K562 (cell line): ENCODE measurements around the gene COMMD9. TPM values are rescaled to one million over a fixed set of nuclear protein-coding genes. Genes with fewer than 3 reads are reported as not detected.

Experiments
- ATAC-seq: fragments of 200-7000 bp; cut with Tn5 transposase; 3 replicates; pipeline ENCODE4 v1.9.1; 2020; ENCODE audit warnings: moderate library complexity
- BruUV-seq: library from RNA; stranded (reverse); fragments of 400-500 nt; replicated peaks from 2 replicates; lab custom pipeline; 2021; lab: Mats Ljungman, UMichigan
- CTCF ChIA-PET: fragments of 300-600 bp; formaldehyde crosslinking; extraction: SDS; loops from one replicate; lab custom pipeline; 2021; ENCODE audit warnings: low intra/inter-chr PET ratio; lab: Yijun Ruan, JAX
- POLR2A ChIA-PET: fragments of 300-600, 350-650 bp; sonication (Branson Sonifier 250); formaldehyde crosslinking; extraction: SDS; loops from one replicate; lab custom pipeline; 2021; ENCODE audit warnings: antibody characterized with exemption, inconsistent platforms; lab: Yijun Ruan, JAX
- DNase-seq, 4 experiments: peaks; one replicate each; pipeline versions ENCODE4 v3.0.0 to v3.0.0-alpha.2; 2011 to 2018; ENCODE audit warnings: low spot score in 3 of 4, mixed read lengths in 3 of 4; ENCODE audit errors: extremely low read depth in 1 of 4
- FAIRE-seq: peaks from 2 replicates; lab custom pipeline; 2011; peaks lifted over from hg19 to GRCh38; lab: Jason Lieb, UNC
- H2AFZ ChIP-seq: 2 replicates; pipeline ENCODE4 v1.6.0; 2011; ENCODE audit warnings: low read depth, low read length, control low read depth, inconsistent platforms
- H3K27ac ChIP-seq: fragments of 200-600 bp; 3 replicates; pipeline ENCODE4 v1.8.0; 2011; ENCODE audit warnings: low read depth, mild to moderate bottlenecking, control low read depth, inconsistent platforms, low read length, moderate library complexity, mixed read lengths; ENCODE audit errors: extremely low read depth
- H3K27me3 ChIP-seq, 2 experiments: fragments of 300-600 bp in 1 of 2; 2 replicates in 1 of 2; 3 replicates in 1 of 2; pipeline versions ENCODE4 v1.6.0 to v1.8.0; 2011; ENCODE audit warnings: inconsistent platforms in 2 of 2, low read length in 2 of 2, mild to moderate bottlenecking in 1 of 2, mixed read lengths in 1 of 2, moderate library complexity in 1 of 2; ENCODE audit not compliant: control insufficient read depth in 2 of 2, insufficient read depth in 2 of 2
- H3K36me3 ChIP-seq: fragments of 300-600 bp; 3 replicates; pipeline ENCODE4 v1.8.0; 2011; ENCODE audit warnings: mild to moderate bottlenecking, low read length, inconsistent platforms; ENCODE audit not compliant: control insufficient read depth, insufficient read depth
- H3K4me1 ChIP-seq, 2 experiments: fragments of 200-600 bp in 1 of 2; replicated peaks in 1 of 2; 2 replicates in 1 of 2; 3 replicates in 1 of 2; pipeline versions ENCODE4 v1.5.1 to v1.8.0; 2011; ENCODE audit warnings: inconsistent platforms in 2 of 2, low read length in 2 of 2, mild to moderate bottlenecking in 1 of 2, mixed read lengths in 1 of 2, moderate library complexity in 1 of 2; ENCODE audit not compliant: control insufficient read depth in 2 of 2, insufficient read depth in 2 of 2
- H3K4me2 ChIP-seq: 2 replicates; pipeline ENCODE4 v1.6.1; 2011; ENCODE audit warnings: low read length, control low read depth, inconsistent platforms, mixed read lengths; ENCODE audit not compliant: insufficient read depth
- H3K4me3 ChIP-seq: fragments of 200-600 bp; sonication (generic), shearing (Covaris generic); 2 replicates; pipeline ENCODE4 v1.5.1; 2016; ENCODE audit warnings: control low read depth, inconsistent platforms
- H3K79me2 ChIP-seq: fragments of 200-600 bp; 3 replicates; pipeline ENCODE4 v1.8.0; 2011; ENCODE audit warnings: low read length, inconsistent platforms; ENCODE audit not compliant: control insufficient read depth, insufficient read depth
- H3K9ac ChIP-seq, 2 experiments: 2 replicates each; pipeline versions ENCODE4 v1.6.0 to v1.6.1; 2011; ENCODE audit warnings: low read depth in 2 of 2, low read length in 2 of 2, control low read depth in 1 of 2, inconsistent platforms in 1 of 2, mild to moderate bottlenecking in 1 of 2, mixed read lengths in 1 of 2; ENCODE audit not compliant: insufficient read depth in 1 of 2
- H3K9me1 ChIP-seq: one replicate; pipeline ENCODE4 v1.6.0; 2011; ENCODE audit warnings: inconsistent platforms, mild to moderate bottlenecking, low read length, moderate library complexity; ENCODE audit not compliant: control insufficient read depth, insufficient read depth
- H3K9me3 ChIP-seq: replicated peaks from 2 replicates; pipeline ENCODE4 v1.5.1; 2011; ENCODE audit warnings: low read depth, low read length, inconsistent platforms; ENCODE audit not compliant: control insufficient read depth, insufficient read depth
- H4K20me1 ChIP-seq: replicated peaks from 2 replicates; pipeline ENCODE4 v1.6.1; 2011; ENCODE audit warnings: low read length, inconsistent platforms, mixed read lengths; ENCODE audit not compliant: control insufficient read depth, insufficient read depth
- ZBTB33 ChIP-seq: sonication (generic); formaldehyde crosslinking; IDR thresholded peaks from 2 replicates; pipeline ENCODE4 v1.8.1; 2023; ENCODE audit warnings: mild to moderate bottlenecking, missing genetic modification reagents
- WGBS: fragments of 100-300 bp; shearing (Covaris generic); methylation state at CpG from one replicate; pipeline ENCODE4 v1.1.6; 2016; ENCODE audit warnings: low coverage, mixed read lengths; ENCODE audit not compliant: insufficient coverage; ENCODE audit errors: missing lambda C conversion rate; 5-methylcytosine and 5-hydroxymethylcytosine counted together
- in situ Hi-C: fragments of 300-500 bp; cut with MboI; formaldehyde crosslinking; loops from 4 replicates; pipeline ENCODE4 v1.15.0; 2018; ENCODE audit warnings: inconsistent platforms, mixed read lengths
- intact Hi-C: fragments of 100-400 bp; cut with micrococcal nuclease; formaldehyde crosslinking; loops from 2 replicates; pipeline ENCODE4 v1.14.2; 2022
- polyA plus RNA-seq, 8 experiments: library from polyadenylated mRNA; depleted of rRNA in 4 of 8; stranded (reverse) in 5 of 8; unstranded in 3 of 8; fragments of >200 nt; fragmentation: Nextera tagmentation in 2 of 8; fragmentation: Illumina TruSeq in 1 of 8; extraction: Ambion mirVana in 2 of 8; extraction: Trizol in 1 of 8; gene quantifications; 2 replicates each; pipeline versions ENCODE4 v1.2.1 to v1.2.3, GENCODE V29; 2011 to 2014; ENCODE audit warnings: inconsistent platforms in 1 of 8, missing spikeins in 1 of 8
- total RNA-seq, 7 experiments: library from RNA; depleted of rRNA in 6 of 7; stranded (reverse); fragments of >200 nt in 6 of 7; fragmentation: Illumina TruSeq in 2 of 7; extraction: Trizol in 2 of 7; gene quantifications; 2 replicates each; pipeline versions ENCODE4 v1.2.1 to v1.2.3, GENCODE V29; 2011 to 2021; ENCODE audit warnings: low replicate concordance in 1 of 7
- TF ChIP-seq, protein P1 (sequence below): sonication (generic); IDR thresholded peaks from 2 replicates; pipeline ENCODE4 v1.6.1; 2016
- TF ChIP-seq, protein P2 (sequence below): fragments of 450-650 bp; conservative IDR thresholded peaks from 2 replicates; pipeline ENCODE4 v1.6.1; 2016; ENCODE audit warnings: missing genetic modification characterization, low read depth, mild to moderate bottlenecking, missing compliant biosample characterization, moderate library complexity

Gene COMMD9
- total and polyA plus RNA-seq, 9 of the 15 experiments (the other 6 are each of a cell fraction or from before 2014, with no cell fraction given), result 27.3 to 121 (median 48.0) TPM

DNA sequence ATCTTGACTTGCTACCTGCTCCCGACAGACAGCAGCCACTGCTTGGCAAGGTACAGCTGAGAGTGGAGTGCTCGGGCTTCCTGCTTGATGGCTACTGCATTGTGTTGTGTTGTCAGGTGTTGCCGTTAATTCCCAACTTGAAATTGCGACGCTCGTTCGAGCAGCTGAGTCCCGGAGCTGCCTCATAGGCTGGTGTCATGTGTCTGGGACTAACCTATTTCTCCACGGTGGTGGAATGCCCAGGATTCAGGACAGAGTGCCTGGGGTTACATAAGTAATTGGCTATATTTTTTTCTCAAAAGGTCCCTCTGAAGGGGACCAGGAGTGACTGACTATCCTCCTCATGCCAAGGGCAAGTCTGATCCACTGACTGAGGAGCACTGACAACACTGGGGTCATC lies 18.5 kb downstream of the COMMD9 start:
- no peak overlapping the region for H3K27ac ChIP-seq
- H4K20me1 ChIP-seq, result no peaks in the 10 kb centered on the region; the same call in 1 of the 2 replicates
- peaks cover 2% of the 10 kb centered on the region for H3K9me1 ChIP-seq
- in situ Hi-C loops (no loop called here), intact Hi-C loops (no loop called here)
- no peak overlapping the region for H3K4me3 ChIP-seq
- POLR2A ChIA-PET, result interaction anchor here (0.6 to 0.9 kb wide), 3 partner anchors 12 to 448 kb away, joined by 3 read pairs; partner anchors contain the start of gene COMMD9
- ATAC-seq (no peak), DNase-seq (no peak), FAIRE-seq (no peak)
- no peak overlapping the region for H3K9ac ChIP-seq
- no peaks in the 10 kb centered on the region for H3K27me3 ChIP-seq
- 54% methylated on average over 8 of the region's 9 CpGs for WGBS
- no peaks in the 10 kb centered on the region for H3K4me1 ChIP-seq
- H3K4me2 ChIP-seq, result no peak overlapping the region
- TF ChIP-seq, protein P1, sequence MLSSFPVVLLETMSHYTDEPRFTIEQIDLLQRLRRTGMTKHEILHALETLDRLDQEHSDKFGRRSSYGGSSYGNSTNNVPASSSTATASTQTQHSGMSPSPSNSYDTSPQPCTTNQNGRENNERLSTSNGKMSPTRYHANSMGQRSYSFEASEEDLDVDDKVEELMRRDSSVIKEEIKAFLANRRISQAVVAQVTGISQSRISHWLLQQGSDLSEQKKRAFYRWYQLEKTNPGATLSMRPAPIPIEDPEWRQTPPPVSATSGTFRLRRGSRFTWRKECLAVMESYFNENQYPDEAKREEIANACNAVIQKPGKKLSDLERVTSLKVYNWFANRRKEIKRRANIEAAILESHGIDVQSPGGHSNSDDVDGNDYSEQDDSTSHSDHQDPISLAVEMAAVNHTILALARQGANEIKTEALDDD, result no peak
- TF ChIP-seq, protein P2, sequence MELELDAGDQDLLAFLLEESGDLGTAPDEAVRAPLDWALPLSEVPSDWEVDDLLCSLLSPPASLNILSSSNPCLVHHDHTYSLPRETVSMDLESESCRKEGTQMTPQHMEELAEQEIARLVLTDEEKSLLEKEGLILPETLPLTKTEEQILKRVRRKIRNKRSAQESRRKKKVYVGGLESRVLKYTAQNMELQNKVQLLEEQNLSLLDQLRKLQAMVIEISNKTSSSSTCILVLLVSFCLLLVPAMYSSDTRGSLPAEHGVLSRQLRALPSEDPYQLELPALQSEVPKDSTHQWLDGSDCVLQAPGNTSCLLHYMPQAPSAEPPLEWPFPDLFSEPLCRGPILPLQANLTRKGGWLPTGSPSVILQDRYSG (tag), result no peak
- no peak for TF ChIP-seq ZBTB33 (CRISPR knock-in tag)
- H3K9me3 ChIP-seq, result no peaks in the 10 kb centered on the region
- CTCF ChIA-PET, result no interaction called here
- H3K36me3 ChIP-seq, result no peaks in the 10 kb centered on the region
- H2AFZ ChIP-seq, result no peak overlapping the region
- BruUV-seq, result no TSS peak
- H3K79me2 ChIP-seq, result no peaks in the 10 kb centered on the region
